Common myeloid progenitor, CD34-positive (primary cell): ENCODE measurements around the gene ZCCHC14.
A peak's percentile ranks its signal among the peaks of the same experiment; 100 is the strongest.

Source experiments
- CTCF ChIA-PET: fragments of 350-600 bp; sonication (Branson Sonifier 250); formaldehyde crosslinking; loops from one replicate; lab custom pipeline; 2021; ENCODE audit warnings: antibody characterized with exemption; lab: Charles Lee
- POLR2A ChIA-PET: fragments of 350-600 bp; sonication (Branson Sonifier 250); formaldehyde crosslinking; loops from one replicate; lab custom pipeline; 2021; ENCODE audit warnings: antibody characterized with exemption; lab: Charles Lee
- DNase-seq, 3 donors: peaks; one replicate each; pipeline versions ENCODE4 v3.0.0 to v3.0.0-alpha.2; 2013
- H3K27ac ChIP-seq, 2 experiments: 1 replicate in 1 of 2; 2 replicates in 1 of 2; pipeline ENCODE4 v1.7.0; 2013; ENCODE audit warnings: inconsistent platforms in 2 of 2, low read length in 2 of 2, mild to moderate bottlenecking in 2 of 2, low read depth in 1 of 2, moderate library complexity in 1 of 2; ENCODE audit not compliant: severe bottlenecking in 2 of 2, insufficient read depth in 1 of 2, poor library complexity in 1 of 2
- H3K27me3 ChIP-seq, 5 experiments: replicated peaks in 2 of 5; 1 replicate in 3 of 5; 2 replicates in 2 of 5; pipeline versions ENCODE4 v1.6.1 to v1.7.0; 2013; ENCODE audit warnings: low read length in 4 of 5, mild to moderate bottlenecking in 2 of 5, moderate library complexity in 2 of 5, inconsistent platforms in 1 of 5; ENCODE audit not compliant: insufficient read depth in 5 of 5, control insufficient read depth in 4 of 5
- H3K36me3 ChIP-seq, 4 experiments: 1 replicate in 2 of 4; 2 replicates in 2 of 4; pipeline versions ENCODE4 v1.6.1 to v1.7.0; 2013; ENCODE audit warnings: low read length in 3 of 4, control low read depth in 1 of 4, mild to moderate bottlenecking in 1 of 4; ENCODE audit not compliant: control insufficient read depth in 4 of 4, insufficient read depth in 4 of 4
- H3K4me1 ChIP-seq, 4 experiments: 1 replicate in 3 of 4; 2 replicates in 1 of 4; pipeline versions ENCODE4 v1.6.1 to v1.7.1; 2013; ENCODE audit warnings: low read length in 3 of 4, mild to moderate bottlenecking in 3 of 4, control low read depth in 1 of 4, inconsistent platforms in 1 of 4, moderate library complexity in 1 of 4; ENCODE audit not compliant: control insufficient read depth in 4 of 4, insufficient read depth in 4 of 4; ENCODE audit errors: control extremely low read depth in 1 of 4
- H3K4me3 ChIP-seq, 7 experiments: 1 replicate in 4 of 7; 2 replicates in 3 of 7; pipeline versions ENCODE4 v1.5.1 to v1.7.0; 2013; ENCODE audit warnings: mild to moderate bottlenecking in 7 of 7, low read length in 6 of 7, moderate library complexity in 6 of 7, inconsistent platforms in 2 of 7, low read depth in 2 of 7, control low read depth in 1 of 7; ENCODE audit not compliant: insufficient read depth in 4 of 7, control insufficient read depth in 1 of 7; ENCODE audit errors: extremely low read depth in 1 of 7
- H3K9me3 ChIP-seq, 5 experiments: 1 replicate in 4 of 5; 2 replicates in 1 of 5; pipeline versions ENCODE4 v1.6.1 to v1.7.1; 2013; ENCODE audit warnings: low read length in 4 of 5, mild to moderate bottlenecking in 2 of 5, inconsistent platforms in 1 of 5, low read depth in 1 of 5, moderate library complexity in 1 of 5; ENCODE audit not compliant: control insufficient read depth in 4 of 5, insufficient read depth in 2 of 5; ENCODE audit errors: control extremely low read depth in 1 of 5
- WGBS: methylation state at CpG from one replicate; pipeline ENCODE4 v1.1.5; 2013; ENCODE audit not compliant: insufficient coverage; 5-methylcytosine and 5-hydroxymethylcytosine counted together

Gene ZCCHC14

DNA sequence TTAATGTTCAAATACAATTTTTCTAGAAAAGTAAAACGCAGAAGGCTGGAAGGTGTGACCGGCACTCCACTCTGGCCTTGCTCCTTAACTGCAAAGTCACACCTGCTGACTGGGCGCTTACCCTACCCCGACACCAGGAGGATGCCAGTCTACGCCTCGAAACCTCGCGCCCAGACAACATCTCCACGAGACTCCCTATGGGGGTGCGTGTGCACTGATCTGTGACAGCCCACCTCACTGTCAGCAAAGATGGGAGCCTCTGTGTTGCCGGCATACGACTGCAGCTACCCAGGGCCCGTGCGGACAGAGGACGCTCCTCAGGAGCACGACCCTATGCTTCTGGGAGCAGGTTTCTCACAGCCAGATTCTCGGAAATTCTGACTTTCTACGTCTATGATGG lies 74.6 kb downstream of the ZCCHC14 start:
- H3K27me3 ChIP-seq, result no peaks in the 10 kb centered on the region
- H3K4me1 ChIP-seq, result no peaks in the 10 kb centered on the region
- H3K9me3 ChIP-seq, result no peaks in the 10 kb centered on the region
- ChIA-PET POLR2A (interaction anchor here (0.6 kb wide), 1 partner anchor 165 kb away, joined by 3 read pairs; no protein-coding TSS in a partner anchor), CTCF (interaction anchor here (1.0 to 2.1 kb wide), 3 partner anchors 8 to 218 kb away, joined by 3 to 18 read pairs (median 3); no protein-coding TSS in a partner anchor)
- no peak overlapping the region for H3K27ac ChIP-seq
- no peak for DNase-seq
- over 99% methylated on average over 12 of the region's 18 CpGs for WGBS
- peaks cover 4 to 60% (median 35%) of the 10 kb centered on the region in 4 experiments for H3K36me3 ChIP-seq
- no peak overlapping the region for H3K4me3 ChIP-seq

DNA sequence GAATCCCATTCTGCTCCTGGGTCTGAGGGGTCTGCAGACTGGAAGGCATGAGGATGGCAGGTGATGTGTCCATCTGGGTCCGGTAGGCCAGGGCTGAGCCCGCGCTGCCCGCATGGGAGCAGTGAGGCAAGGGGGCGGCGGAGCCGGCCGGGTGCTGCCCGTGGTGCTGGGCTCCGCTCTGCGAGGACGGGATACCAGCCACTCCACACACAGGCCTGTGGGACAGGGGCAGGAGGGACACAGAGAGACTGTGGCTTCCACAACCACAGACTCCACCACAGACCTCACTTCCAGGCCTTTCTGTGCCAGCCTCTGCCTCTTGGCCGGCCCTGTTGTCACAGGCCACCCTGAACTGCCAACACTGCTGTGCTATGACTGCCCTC lies 75.3 kb downstream of the ZCCHC14 start:
- H3K4me1 ChIP-seq, result no peaks in the 10 kb centered on the region
- DNase-seq, result no peak
- no peak overlapping the region for H3K27ac ChIP-seq
- no peaks in the 10 kb centered on the region for H3K27me3 ChIP-seq
- ChIA-PET POLR2A (no interaction called here), CTCF (interaction anchor here (1.1 to 2.1 kb wide), 8 partner anchors 9 to 219 kb away, joined by 3 to 18 read pairs (median 4); no protein-coding TSS in a partner anchor)
- 96% methylated on average over 3 of the region's 13 CpGs for WGBS
- H3K9me3 ChIP-seq, result no peaks in the 10 kb centered on the region
- no peak overlapping the region for H3K4me3 ChIP-seq
- H3K36me3 ChIP-seq, result peaks cover 4 to 61% (median 36%) of the 10 kb centered on the region in 4 experiments

DNA sequence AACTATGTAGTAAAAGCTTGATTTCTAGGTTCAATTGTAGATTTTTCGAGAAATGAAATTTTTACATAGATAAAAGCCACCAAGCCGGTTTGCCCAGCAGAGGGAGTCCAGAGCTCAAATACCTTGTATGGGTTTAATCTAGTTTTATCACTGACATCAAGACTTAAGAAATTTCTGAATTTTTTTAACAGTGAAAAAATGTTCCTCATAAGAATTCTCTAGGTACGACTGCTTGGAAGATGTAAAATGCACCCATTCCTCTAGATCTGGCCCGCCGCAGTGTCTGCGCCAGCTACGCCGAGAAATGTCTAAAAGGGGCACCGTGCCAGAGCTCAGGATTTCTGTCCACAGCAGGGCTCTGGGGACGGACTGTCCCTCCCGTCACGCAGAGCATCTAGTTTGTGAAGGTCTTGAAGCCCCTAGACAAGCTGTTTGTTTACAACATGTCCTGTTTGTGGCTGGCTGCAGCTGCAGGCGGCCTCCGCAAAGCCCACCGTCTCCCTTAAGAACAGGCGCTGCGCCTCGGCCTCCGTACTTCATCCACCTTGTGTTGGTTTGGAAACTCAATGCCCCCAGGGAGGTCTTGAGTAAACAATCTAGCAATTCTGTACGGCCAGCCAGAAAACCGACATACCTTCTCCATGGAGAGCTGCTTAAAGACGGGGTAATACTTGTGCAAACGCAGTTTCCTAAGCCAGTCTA lies 75.8 kb downstream of the ZCCHC14 start:
- Histone ChIP-seq H3K9me3 (no peaks in the 10 kb centered on the region), H3K4me1 (no peaks in the 10 kb centered on the region), H3K4me3 (no peak overlapping the region), H3K27ac (no peak overlapping the region), H3K36me3 (peaks cover 2 to 63% (median 38%) of the 10 kb centered on the region in 4 experiments), H3K27me3 (no peaks in the 10 kb centered on the region)
- 94% methylated on average over 20 of the region's 23 CpGs for WGBS
- peak; percentile 43 to 75 (median 66) for DNase-seq
- ChIA-PET CTCF (interaction anchor here (0.6 to 2.1 kb wide), 13 partner anchors 9 to 256 kb away, joined by 3 to 18 read pairs (median 3); no protein-coding TSS in a partner anchor), POLR2A (interaction anchor here (0.6 to 1.0 kb wide), 2 partner anchors 48 to 57 kb away, joined by 4 to 6 read pairs; no protein-coding TSS in a partner anchor)

DNA sequence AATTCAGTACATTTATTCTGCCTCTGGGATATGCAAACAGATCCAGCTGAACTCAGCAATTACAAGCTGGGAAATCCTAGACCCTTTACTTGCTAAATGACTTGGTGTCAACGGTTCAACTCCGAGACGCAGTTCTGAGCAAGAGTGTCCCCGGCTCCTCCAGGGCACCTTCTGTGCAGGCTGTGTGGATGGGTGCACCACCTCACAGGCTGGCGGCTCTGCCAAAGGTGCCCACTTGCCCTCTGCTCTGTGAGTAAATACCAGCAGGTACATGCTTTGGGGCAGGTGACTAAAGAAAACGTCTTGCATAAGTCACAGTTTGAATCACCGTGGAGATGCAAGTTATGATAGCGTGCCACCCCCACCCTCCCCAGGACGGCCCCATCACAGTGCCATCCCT lies 77.4 kb downstream of the ZCCHC14 start:
- POLR2A ChIA-PET, result no interaction called here
- Histone ChIP-seq H3K27me3 (no peaks in the 10 kb centered on the region), H3K4me3 (no peak overlapping the region), H3K36me3 (peaks cover 5 to 64% (median 44%) of the 10 kb centered on the region in 4 experiments), H3K27ac (no peak overlapping the region), H3K9me3 (no peaks in the 10 kb centered on the region), H3K4me1 (no peaks in the 10 kb centered on the region)
- no peak for DNase-seq
- 97% methylated on average over 8 of the region's 9 CpGs for WGBS
- CTCF ChIA-PET, result interaction anchor here (0.7 to 1.3 kb wide), 5 partner anchors 9 to 222 kb away, joined by 3 read pairs; no protein-coding TSS in a partner anchor

DNA sequence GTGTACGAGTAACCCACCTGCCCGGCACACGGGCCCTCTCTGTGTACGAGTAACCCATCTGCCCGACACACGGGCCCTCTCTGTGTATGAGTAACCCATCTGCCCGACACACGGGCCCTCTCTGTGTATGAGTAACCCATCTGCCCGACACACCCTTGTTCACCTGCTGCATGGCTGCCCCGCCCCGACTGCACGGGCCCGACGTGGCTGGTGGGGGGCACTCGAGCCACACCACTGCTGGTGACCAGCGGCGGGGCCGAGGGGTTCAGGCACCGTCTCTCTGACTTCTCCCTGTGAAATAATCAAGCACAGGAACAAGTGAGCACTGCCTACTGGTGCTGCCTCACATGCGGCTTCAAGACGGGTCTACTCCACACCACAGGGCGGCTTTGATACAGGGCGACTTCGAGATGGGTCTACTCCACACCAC lies 78.6 kb downstream of the ZCCHC14 start:
- Histone ChIP-seq H3K27me3 (no peaks in the 10 kb centered on the region), H3K36me3 (peaks cover 5 to 68% (median 47%) of the 10 kb centered on the region in 4 experiments), H3K4me3 (no peak overlapping the region), H3K4me1 (no peaks in the 10 kb centered on the region), H3K9me3 (no peaks in the 10 kb centered on the region), H3K27ac (no peak overlapping the region)
- ChIA-PET CTCF (interaction anchor here (1.2 to 1.6 kb wide), 2 partner anchors 10 to 223 kb away, joined by 3 to 4 read pairs; no protein-coding TSS in a partner anchor), POLR2A (no interaction called here)
- 94% methylated on average over 23 of the region's 24 CpGs for WGBS
- DNase-seq, result no peak

DNA sequence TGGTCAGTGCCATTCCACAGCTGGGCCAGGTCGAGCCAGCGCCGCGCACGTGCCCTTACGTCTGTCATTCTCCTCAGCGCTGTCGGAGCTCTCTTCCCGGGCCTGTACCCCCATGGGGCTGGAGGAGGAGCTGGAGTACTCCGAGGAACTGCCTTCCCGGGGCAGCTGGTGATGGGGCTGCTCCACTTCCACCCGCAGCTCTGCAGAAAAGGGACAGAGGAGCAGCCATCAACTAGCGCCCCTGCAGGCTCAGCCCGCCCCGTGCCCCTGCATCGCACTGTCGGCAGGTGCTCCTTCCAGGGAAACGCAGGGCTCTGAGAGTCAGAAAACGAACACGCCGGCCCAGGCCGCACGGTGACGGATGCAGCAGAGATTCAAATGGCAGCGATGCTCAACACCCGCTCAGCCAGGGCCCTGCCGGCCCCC lies 79.8 kb downstream of the ZCCHC14 start:
- DNase-seq, result no peak
- peaks cover 5 to 68% (median 49%) of the 10 kb centered on the region in 4 experiments for H3K36me3 ChIP-seq
- 99% methylated on average over 17 of the region's 27 CpGs for WGBS
- no peak overlapping the region for H3K4me3 ChIP-seq
- ChIA-PET POLR2A (no interaction called here), CTCF (interaction anchor here (0.7 to 1.6 kb wide), 3 partner anchors 50 to 224 kb away, joined by 3 to 4 read pairs (median 3); no protein-coding TSS in a partner anchor)
- no peaks in the 10 kb centered on the region for H3K4me1 ChIP-seq
- no peak overlapping the region for H3K27ac ChIP-seq
- no peaks in the 10 kb centered on the region for H3K27me3 ChIP-seq
- no peaks in the 10 kb centered on the region for H3K9me3 ChIP-seq
